Astrocyte (in vitro differentiated cells and primary cell): Measurements from ENCODE around the gene CORO2A. TPM values are rescaled to one million over a fixed set of nuclear protein-coding genes. Genes with fewer than 3 reads are reported as not detected.
"Not testable (repeated sequence)": the region's sequence is repeated elsewhere in the genome, so short reads cannot be mapped to it uniquely, and the experiment has no call there.

Experiments used
- DNase-seq: peaks from one replicate; pipeline ENCODE4 v3.0.0-alpha.2; 2010; ENCODE audit warnings: low read depth
- FAIRE-seq: peaks from 2 replicates; lab custom pipeline; 2011; peaks lifted over from hg19 to GRCh38; lab: Jason Lieb, UNC
- H2AFZ ChIP-seq: 2 replicates; pipeline ENCODE4 v1.6.0; 2012; ENCODE audit warnings: low read depth, low read length, inconsistent platforms
- H3K27ac ChIP-seq: 2 replicates; pipeline ENCODE4 v1.5.1; 2011; ENCODE audit warnings: low read depth, low read length, inconsistent platforms
- H3K27me3 ChIP-seq: 2 replicates; pipeline ENCODE4 v1.6.0; 2011; ENCODE audit warnings: low read length, inconsistent platforms; ENCODE audit not compliant: insufficient read depth
- H3K36me3 ChIP-seq: 2 replicates; pipeline ENCODE4 v1.5.1; 2011; ENCODE audit warnings: low read length, inconsistent platforms; ENCODE audit not compliant: insufficient read depth
- H3K4me1 ChIP-seq: 2 replicates; pipeline ENCODE4 v1.5.1; 2011; ENCODE audit warnings: low read length, inconsistent platforms; ENCODE audit not compliant: insufficient read depth
- H3K4me2 ChIP-seq: 2 replicates; pipeline ENCODE4 v1.6.0; 2012; ENCODE audit warnings: low read length, inconsistent platforms
- H3K4me3 ChIP-seq: 2 replicates; pipeline ENCODE4 v1.5.1; 2011; ENCODE audit warnings: low read depth, mild to moderate bottlenecking, low read length, inconsistent platforms; ENCODE audit not compliant: insufficient read depth
- H3K79me2 ChIP-seq: 2 replicates; pipeline ENCODE4 v1.6.0; 2012; ENCODE audit warnings: mild to moderate bottlenecking, low read length, inconsistent platforms; ENCODE audit not compliant: insufficient read depth
- H3K9ac ChIP-seq: 2 replicates; pipeline ENCODE4 v1.6.0; 2012; ENCODE audit warnings: mild to moderate bottlenecking, low read length, inconsistent platforms
- H3K9me3 ChIP-seq: 2 replicates; pipeline ENCODE4 v1.5.1; 2012; ENCODE audit warnings: low read depth, mild to moderate bottlenecking, low read length, inconsistent platforms; ENCODE audit not compliant: insufficient read depth
- H4K20me1 ChIP-seq: 2 replicates; pipeline ENCODE4 v1.6.0; 2012; ENCODE audit warnings: low read length, inconsistent platforms; ENCODE audit not compliant: insufficient read depth
- H3K27ac Mint-ChIP-seq: one replicate; pipeline ENCODE4 v1.8.0; 2021; ENCODE audit warnings: mild to moderate bottlenecking, mixed read lengths; ENCODE audit not compliant: unreplicated experiment
- H3K27me3 Mint-ChIP-seq: one replicate; pipeline ENCODE4 v1.8.0; 2021; ENCODE audit warnings: low read depth, mixed read lengths; ENCODE audit not compliant: unreplicated experiment
- H3K36me3 Mint-ChIP-seq: one replicate; pipeline ENCODE4 v1.8.0; 2021; ENCODE audit warnings: low read depth, mixed read lengths; ENCODE audit not compliant: unreplicated experiment
- H3K4me1 Mint-ChIP-seq: one replicate; pipeline ENCODE4 v1.8.0; 2021; ENCODE audit warnings: low read depth, mixed read lengths; ENCODE audit not compliant: unreplicated experiment
- H3K4me3 Mint-ChIP-seq: one replicate; pipeline ENCODE4 v1.8.0; 2021; ENCODE audit warnings: mild to moderate bottlenecking, moderate library complexity, mixed read lengths; ENCODE audit not compliant: unreplicated experiment
- H3K9me3 Mint-ChIP-seq: one replicate; pipeline ENCODE4 v1.8.0; 2021; ENCODE audit warnings: mild to moderate bottlenecking, mixed read lengths; ENCODE audit not compliant: unreplicated experiment
- CTCF ChIP-seq: IDR thresholded peaks from 2 replicates; pipeline ENCODE4 v1.5.1; 2011; ENCODE audit warnings: low read depth, mild to moderate bottlenecking, inconsistent platforms, low read length, moderate library complexity; ENCODE audit not compliant: insufficient read depth
- EZH2 ChIP-seq: IDR thresholded peaks from 2 replicates; pipeline ENCODE4 v1.6.1; 2012; ENCODE audit warnings: mild to moderate bottlenecking, low read length, inconsistent platforms; ENCODE audit not compliant: insufficient read depth
- total RNA-seq: library from RNA; stranded (reverse); gene quantifications from 2 replicates; pipeline ENCODE4 v1.2.1, GENCODE V29; 2021

CORO2A gene
- total RNA-seq, 1 donor from 2014 or later: 11.1 TPM

- Histone ChIP-seq H3K4me1 (peaks cover 3% of the 10 kb centered on the region), H3K36me3 (peaks cover 33% of the 10 kb centered on the region), H3K4me3 (no peak overlapping the region), H2AFZ (no peak overlapping the region), H3K4me2 (no peak overlapping the region), H3K27me3 (no peaks in the 10 kb centered on the region), H3K9me3 (no peaks in the 10 kb centered on the region), H3K9ac (no peak overlapping the region), H4K20me1 (no peaks in the 10 kb centered on the region), H3K79me2 (no peaks in the 10 kb centered on the region), H3K27ac (no peak overlapping the region)
- Mint-ChIP-seq H3K27ac (peak overlapping the region; percentile 34), H3K9me3 (no peaks in the 10 kb centered on the region), H3K4me1 (peaks cover 18% of the 10 kb centered on the region), H3K36me3 (peaks cover 24% of the 10 kb centered on the region), H3K4me3 (no peak overlapping the region), H3K27me3 (no peaks in the 10 kb centered on the region)
- FAIRE-seq (no peak), DNase-seq (no peak)
- TF ChIP-seq CTCF (no peak), EZH2 (no peak)
Observed at GRCh38 chr9:98080326-98080725, 112.1 kb downstream of the CORO2A start.

- Histone ChIP-seq H3K27ac (no peak overlapping the region), H3K79me2 (no peaks in the 10 kb centered on the region), H3K4me2 (no peak overlapping the region), H2AFZ (no peak overlapping the region), H3K9me3 (no peaks in the 10 kb centered on the region), H3K4me1 (peaks cover 3% of the 10 kb centered on the region), H3K27me3 (no peaks in the 10 kb centered on the region), H3K4me3 (no peak overlapping the region), H3K36me3 (peaks cover 33% of the 10 kb centered on the region), H3K9ac (no peak overlapping the region), H4K20me1 (peaks cover 5% of the 10 kb centered on the region)
- FAIRE-seq (no peak), DNase-seq (no peak)
- no peaks in the 10 kb centered on the region for H3K27me3 Mint-ChIP-seq
- TF ChIP-seq CTCF: no peak
- no peak for TF ChIP-seq EZH2
- peaks cover 21% of the 10 kb centered on the region for H3K36me3 Mint-ChIP-seq
- no peak overlapping the region for H3K4me3 Mint-ChIP-seq
- H3K9me3 Mint-ChIP-seq: no peaks in the 10 kb centered on the region
- H3K4me1 Mint-ChIP-seq: peaks cover 21% of the 10 kb centered on the region
- no peak overlapping the region for H3K27ac Mint-ChIP-seq
Observed at GRCh38 chr9:98078895-98079294, 113.5 kb downstream of the CORO2A start.

GRCh38 chr9:98076514-98076890, 115.9 kb downstream of the CORO2A start:
- H3K27ac Mint-ChIP-seq, DNase-seq, H3K4me1 ChIP-seq, H3K9me3 ChIP-seq, H3K27ac ChIP-seq, H3K4me3 Mint-ChIP-seq, H3K27me3 Mint-ChIP-seq, H2AFZ ChIP-seq, FAIRE-seq, H3K9ac ChIP-seq, H3K27me3 ChIP-seq, H3K4me2 ChIP-seq, H3K79me2 ChIP-seq, H3K4me3 ChIP-seq, H3K9me3 Mint-ChIP-seq: not testable (repeated sequence)
- H3K36me3 ChIP-seq: peaks cover 16% of the 10 kb centered on the region
- Mint-ChIP-seq H3K36me3 (peaks cover 15% of the 10 kb centered on the region), H3K4me1 (peaks cover 14% of the 10 kb centered on the region)
- H4K20me1 ChIP-seq: peaks cover 23% of the 10 kb centered on the region
